Measurements from ENCODE around the gene MUC5AC.

DNA sequence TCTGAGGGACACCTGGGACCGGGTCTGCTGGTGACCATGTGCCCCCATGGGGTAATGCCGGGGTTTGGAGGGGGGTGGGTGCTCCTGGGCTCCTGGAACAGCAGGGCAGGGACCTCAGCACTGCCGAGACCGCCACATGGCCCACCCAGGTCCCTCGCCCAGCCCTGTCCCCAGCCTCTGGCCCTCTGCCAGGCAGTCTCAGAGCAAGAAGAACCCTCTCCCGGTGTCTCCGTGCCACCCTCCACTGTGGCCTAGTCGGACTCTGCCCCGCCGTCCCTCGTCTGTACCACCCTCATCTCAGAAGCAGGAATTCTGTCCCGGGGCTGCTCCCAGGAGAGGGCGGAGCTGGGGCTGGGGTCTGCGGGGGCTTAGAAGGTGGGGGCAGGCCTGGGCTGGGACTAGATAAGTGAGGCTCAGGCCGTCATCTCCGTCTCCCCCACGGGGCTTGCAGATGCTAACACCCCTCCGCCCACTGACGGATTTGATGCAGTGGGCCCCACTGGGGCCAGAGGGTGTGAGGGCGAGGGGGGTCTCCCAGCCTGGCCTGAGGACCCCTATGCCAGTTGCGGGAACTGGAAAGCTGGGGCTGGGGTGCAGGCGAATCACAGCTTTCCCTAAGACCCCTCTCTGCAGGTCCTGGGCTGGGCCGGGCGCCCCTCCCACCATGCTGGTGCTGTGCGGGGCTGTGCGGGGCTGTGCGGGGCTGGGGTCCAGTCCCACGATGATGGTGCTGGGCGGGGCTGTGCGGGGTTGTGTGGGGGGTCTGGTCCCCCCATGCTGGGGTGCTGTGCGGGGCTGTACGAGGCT, 1.1 kb downstream of the MUC5AC start:
- no peak for TF ChIP-seq RXRA (IDR thresholded peaks at IDR 0.05)
- TF ChIP-seq, protein P1, sequence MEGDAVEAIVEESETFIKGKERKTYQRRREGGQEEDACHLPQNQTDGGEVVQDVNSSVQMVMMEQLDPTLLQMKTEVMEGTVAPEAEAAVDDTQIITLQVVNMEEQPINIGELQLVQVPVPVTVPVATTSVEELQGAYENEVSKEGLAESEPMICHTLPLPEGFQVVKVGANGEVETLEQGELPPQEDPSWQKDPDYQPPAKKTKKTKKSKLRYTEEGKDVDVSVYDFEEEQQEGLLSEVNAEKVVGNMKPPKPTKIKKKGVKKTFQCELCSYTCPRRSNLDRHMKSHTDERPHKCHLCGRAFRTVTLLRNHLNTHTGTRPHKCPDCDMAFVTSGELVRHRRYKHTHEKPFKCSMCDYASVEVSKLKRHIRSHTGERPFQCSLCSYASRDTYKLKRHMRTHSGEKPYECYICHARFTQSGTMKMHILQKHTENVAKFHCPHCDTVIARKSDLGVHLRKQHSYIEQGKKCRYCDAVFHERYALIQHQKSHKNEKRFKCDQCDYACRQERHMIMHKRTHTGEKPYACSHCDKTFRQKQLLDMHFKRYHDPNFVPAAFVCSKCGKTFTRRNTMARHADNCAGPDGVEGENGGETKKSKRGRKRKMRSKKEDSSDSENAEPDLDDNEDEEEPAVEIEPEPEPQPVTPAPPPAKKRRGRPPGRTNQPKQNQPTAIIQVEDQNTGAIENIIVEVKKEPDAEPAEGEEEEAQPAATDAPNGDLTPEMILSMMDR (IDR thresholded peaks at IDR 0.05; ENCODE audit: low read depth, low read length, missing input control), result no peak
- TF ChIP-seq, protein P2, sequence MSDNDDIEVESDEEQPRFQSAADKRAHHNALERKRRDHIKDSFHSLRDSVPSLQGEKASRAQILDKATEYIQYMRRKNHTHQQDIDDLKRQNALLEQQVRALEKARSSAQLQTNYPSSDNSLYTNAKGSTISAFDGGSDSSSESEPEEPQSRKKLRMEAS (IDR thresholded peaks at IDR 0.05), result no peak
- TF ChIP-seq FOXA1 (IDR thresholded peaks at IDR 0.05), result no peak
- TF ChIP-seq, protein P3, sequence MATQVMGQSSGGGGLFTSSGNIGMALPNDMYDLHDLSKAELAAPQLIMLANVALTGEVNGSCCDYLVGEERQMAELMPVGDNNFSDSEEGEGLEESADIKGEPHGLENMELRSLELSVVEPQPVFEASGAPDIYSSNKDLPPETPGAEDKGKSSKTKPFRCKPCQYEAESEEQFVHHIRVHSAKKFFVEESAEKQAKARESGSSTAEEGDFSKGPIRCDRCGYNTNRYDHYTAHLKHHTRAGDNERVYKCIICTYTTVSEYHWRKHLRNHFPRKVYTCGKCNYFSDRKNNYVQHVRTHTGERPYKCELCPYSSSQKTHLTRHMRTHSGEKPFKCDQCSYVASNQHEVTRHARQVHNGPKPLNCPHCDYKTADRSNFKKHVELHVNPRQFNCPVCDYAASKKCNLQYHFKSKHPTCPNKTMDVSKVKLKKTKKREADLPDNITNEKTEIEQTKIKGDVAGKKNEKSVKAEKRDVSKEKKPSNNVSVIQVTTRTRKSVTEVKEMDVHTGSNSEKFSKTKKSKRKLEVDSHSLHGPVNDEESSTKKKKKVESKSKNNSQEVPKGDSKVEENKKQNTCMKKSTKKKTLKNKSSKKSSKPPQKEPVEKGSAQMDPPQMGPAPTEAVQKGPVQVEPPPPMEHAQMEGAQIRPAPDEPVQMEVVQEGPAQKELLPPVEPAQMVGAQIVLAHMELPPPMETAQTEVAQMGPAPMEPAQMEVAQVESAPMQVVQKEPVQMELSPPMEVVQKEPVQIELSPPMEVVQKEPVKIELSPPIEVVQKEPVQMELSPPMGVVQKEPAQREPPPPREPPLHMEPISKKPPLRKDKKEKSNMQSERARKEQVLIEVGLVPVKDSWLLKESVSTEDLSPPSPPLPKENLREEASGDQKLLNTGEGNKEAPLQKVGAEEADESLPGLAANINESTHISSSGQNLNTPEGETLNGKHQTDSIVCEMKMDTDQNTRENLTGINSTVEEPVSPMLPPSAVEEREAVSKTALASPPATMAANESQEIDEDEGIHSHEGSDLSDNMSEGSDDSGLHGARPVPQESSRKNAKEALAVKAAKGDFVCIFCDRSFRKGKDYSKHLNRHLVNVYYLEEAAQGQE (IDR thresholded peaks at IDR 0.05), result no peak
- TF ChIP-seq EGR1 (IDR thresholded peaks at IDR 0.05; ENCODE audit: low read depth in 2 of 2), result no peak
- TF ChIP-seq SP1 (IDR thresholded peaks at IDR 0.05), result no peak
- TF ChIP-seq RAD21 (IDR thresholded peaks at IDR 0.05), result no peak
- no peak for TF ChIP-seq YY1 (IDR thresholded peaks at IDR 0.05)
- TF ChIP-seq, protein P4, sequence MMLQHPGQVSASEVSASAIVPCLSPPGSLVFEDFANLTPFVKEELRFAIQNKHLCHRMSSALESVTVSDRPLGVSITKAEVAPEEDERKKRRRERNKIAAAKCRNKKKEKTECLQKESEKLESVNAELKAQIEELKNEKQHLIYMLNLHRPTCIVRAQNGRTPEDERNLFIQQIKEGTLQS (IDR thresholded peaks at IDR 0.05), result no peak
- TF ChIP-seq NR2F2 (IDR thresholded peaks at IDR 0.05), result no peak
